PFSK-1 (cell line): ENCODE results near the gene CAMK4.

Experiments used
- FOXP2 ChIP-seq: optimal IDR thresholded peaks from 2 replicates; pipeline ENCODE3; 2011; ENCODE audit warnings: borderline replicate concordance, control low read depth, inconsistent platforms; ENCODE audit not compliant: insufficient read depth; ENCODE audit errors: extremely low read length, extremely low read depth
- POLR2AphosphoS5 ChIP-seq: IDR thresholded peaks from 2 replicates; pipeline ENCODE4 v1.6.1; 2012; ENCODE audit warnings: low read depth, mild to moderate bottlenecking, control low read depth, low read length, moderate library complexity
- SIN3A ChIP-seq: IDR thresholded peaks from 2 replicates; pipeline ENCODE4 v1.6.1; 2012; ENCODE audit warnings: mild to moderate bottlenecking, low read length, moderate library complexity, borderline replicate concordance; ENCODE audit not compliant: insufficient read depth
- TAF1 ChIP-seq: IDR thresholded peaks from 2 replicates; pipeline ENCODE4 v1.6.1; 2012; ENCODE audit warnings: low read length, control low read depth, borderline replicate concordance; ENCODE audit not compliant: insufficient read depth
- TF ChIP-seq, protein P1 (sequence below), 2 experiments: IDR thresholded peaks; 2 replicates each; pipeline versions ENCODE4 v1.6.1 to v1.8.0; 2011 to 2012; ENCODE audit warnings: low read depth in 2 of 2, low read length in 2 of 2, control low read depth in 1 of 2, inconsistent platforms in 1 of 2, mild to moderate bottlenecking in 1 of 2, moderate library complexity in 1 of 2; ENCODE audit not compliant: insufficient read depth in 1 of 2

CAMK4 gene

DNA sequence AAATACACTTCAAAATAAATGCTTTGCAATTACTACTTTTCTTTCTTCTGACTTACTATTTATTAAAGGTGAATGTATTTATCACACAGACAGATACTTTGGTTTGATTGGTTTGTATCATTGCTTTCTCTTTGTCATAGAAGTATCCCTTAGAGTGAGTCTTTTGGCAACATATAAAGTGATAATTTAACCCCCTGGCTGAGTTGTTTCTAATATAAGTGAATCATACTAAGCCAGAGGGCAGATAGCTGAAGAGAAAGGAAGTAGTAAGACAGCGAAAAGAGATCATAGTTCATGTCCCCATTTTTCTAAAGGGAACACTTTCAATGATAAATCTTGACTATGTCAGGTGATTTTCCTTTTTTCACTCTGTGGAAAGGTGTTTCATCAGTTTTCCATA lies 38.6 kb downstream of the CAMK4 start:
- TF ChIP-seq, protein P1, sequence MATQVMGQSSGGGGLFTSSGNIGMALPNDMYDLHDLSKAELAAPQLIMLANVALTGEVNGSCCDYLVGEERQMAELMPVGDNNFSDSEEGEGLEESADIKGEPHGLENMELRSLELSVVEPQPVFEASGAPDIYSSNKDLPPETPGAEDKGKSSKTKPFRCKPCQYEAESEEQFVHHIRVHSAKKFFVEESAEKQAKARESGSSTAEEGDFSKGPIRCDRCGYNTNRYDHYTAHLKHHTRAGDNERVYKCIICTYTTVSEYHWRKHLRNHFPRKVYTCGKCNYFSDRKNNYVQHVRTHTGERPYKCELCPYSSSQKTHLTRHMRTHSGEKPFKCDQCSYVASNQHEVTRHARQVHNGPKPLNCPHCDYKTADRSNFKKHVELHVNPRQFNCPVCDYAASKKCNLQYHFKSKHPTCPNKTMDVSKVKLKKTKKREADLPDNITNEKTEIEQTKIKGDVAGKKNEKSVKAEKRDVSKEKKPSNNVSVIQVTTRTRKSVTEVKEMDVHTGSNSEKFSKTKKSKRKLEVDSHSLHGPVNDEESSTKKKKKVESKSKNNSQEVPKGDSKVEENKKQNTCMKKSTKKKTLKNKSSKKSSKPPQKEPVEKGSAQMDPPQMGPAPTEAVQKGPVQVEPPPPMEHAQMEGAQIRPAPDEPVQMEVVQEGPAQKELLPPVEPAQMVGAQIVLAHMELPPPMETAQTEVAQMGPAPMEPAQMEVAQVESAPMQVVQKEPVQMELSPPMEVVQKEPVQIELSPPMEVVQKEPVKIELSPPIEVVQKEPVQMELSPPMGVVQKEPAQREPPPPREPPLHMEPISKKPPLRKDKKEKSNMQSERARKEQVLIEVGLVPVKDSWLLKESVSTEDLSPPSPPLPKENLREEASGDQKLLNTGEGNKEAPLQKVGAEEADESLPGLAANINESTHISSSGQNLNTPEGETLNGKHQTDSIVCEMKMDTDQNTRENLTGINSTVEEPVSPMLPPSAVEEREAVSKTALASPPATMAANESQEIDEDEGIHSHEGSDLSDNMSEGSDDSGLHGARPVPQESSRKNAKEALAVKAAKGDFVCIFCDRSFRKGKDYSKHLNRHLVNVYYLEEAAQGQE (IDR thresholded peaks at IDR 0.05; ENCODE audit: insufficient read depth in 1 of 2, low read depth in 2 of 2, low read length in 2 of 2): no peak
- TF ChIP-seq TAF1: no peak
- TF ChIP-seq SIN3A: no peak
- no peak for TF ChIP-seq FOXP2
- TF ChIP-seq POLR2AphosphoS5: no peak

DNA sequence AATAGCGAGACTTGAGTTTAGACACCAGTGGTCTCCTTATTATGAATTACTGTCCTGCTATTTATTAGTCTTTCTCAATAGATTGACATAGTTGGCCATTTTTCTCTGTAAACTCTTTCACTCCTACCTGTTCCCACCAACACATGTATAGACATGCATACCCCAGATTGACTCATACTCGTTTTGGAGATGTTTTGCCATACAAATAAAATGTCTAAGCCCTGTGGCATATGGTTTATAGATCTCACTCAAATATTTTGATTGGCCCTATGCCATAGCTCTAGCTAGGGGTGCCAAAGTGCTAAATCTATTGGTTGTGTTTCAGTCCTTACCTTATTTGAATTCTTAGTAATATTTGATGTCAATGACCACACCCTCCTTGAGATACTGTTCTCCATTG lies 42.3 kb downstream of the CAMK4 start:
- TF ChIP-seq, protein P1 (IDR thresholded peaks at IDR 0.05; ENCODE audit: insufficient read depth in 1 of 2, low read depth in 2 of 2, low read length in 2 of 2): no peak
- TF ChIP-seq TAF1 (no peak), SIN3A (no peak), FOXP2 (no peak), POLR2AphosphoS5 (no peak)

DNA sequence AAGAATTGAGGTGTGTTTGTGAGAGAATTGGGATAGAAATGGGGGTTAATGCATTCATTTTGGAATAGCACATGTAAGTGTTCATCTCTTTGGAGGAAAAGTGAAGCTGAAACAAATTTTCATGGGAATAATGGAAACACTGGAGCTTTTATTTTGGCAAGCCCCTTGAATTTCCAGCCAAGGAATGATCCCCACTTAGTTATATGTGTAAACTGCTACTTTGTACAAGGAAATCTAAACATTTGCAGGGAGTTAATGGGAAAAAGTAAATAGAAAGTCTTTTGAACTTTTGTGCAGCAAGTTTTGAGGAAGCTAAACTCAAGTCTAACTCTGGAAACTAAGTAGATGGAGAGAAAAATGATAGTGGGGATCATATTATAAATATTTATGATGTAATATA lies 44.1 kb downstream of the CAMK4 start:
- no peak for TF ChIP-seq SIN3A
- no peak for TF ChIP-seq TAF1
- TF ChIP-seq, protein P1 (IDR thresholded peaks at IDR 0.05; ENCODE audit: insufficient read depth in 1 of 2, low read depth in 2 of 2, low read length in 2 of 2): no peak
- no peak for TF ChIP-seq POLR2AphosphoS5
- no peak for TF ChIP-seq FOXP2

DNA sequence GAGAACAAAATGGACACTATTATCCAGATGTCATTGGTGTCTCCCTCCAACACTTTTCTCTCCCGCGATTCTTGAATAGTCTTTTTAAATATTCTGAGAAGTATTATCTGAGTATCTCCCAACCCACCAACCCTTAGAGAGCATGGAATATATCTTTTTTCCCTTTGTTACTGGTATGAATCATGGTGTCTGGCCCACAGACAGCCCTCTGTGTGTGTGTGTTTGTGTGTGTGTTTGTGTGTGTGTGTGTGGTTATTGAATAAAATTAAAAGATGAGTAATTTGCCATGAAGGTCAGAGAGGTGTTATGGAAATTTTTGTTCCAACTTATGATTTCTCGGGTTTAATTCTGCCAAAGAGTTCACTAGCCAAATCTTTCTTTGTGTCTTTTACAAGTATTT lies 47.7 kb downstream of the CAMK4 start:
- TF ChIP-seq SIN3A (no peak), FOXP2 (no peak), POLR2AphosphoS5 (no peak), TAF1 (no peak)
- TF ChIP-seq, protein P1 (IDR thresholded peaks at IDR 0.05; ENCODE audit: insufficient read depth in 1 of 2, low read depth in 2 of 2, low read length in 2 of 2): no peak

DNA sequence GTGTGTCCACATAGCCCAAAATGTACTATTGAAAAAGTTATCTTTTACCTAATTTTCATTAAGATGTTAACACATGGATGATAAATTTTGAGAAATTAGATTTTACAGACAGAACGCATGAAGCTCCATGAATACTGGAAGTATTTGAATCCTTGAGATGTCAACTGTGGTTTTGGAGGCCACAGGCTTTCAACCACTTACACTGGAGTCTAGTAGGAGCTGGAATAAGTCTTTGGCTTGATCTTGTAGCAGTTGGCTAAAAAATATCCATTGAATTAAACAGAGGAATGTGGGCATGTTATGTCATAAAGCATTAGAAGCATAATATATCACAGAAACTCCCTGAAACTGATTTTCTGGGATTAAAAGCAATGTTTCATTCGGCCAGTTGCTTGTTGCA lies 52.9 kb downstream of the CAMK4 start:
- TF ChIP-seq, protein P1 (IDR thresholded peaks at IDR 0.05; ENCODE audit: insufficient read depth in 1 of 2, low read depth in 2 of 2, low read length in 2 of 2): no peak
- TF ChIP-seq SIN3A (no peak), TAF1 (no peak), POLR2AphosphoS5 (no peak), FOXP2 (no peak)
